Cardiac ventricle fibroblast (primary cell): ENCODE results near the gene SP8. TPM values are rescaled to one million over a fixed set of nuclear protein-coding genes. Genes with fewer than 3 reads are reported as not detected.

Experiments used
- total RNA-seq: library from RNA; depleted of rRNA; stranded (reverse); fragments of >200 nt; gene quantifications from 2 replicates; pipeline ENCODE4 v1.2.3, GENCODE V29; 2015

Gene SP8
- not detected in 2 replicates for total RNA-seq

GRCh38 chr7:20786779-20787659, at the start of gene SP8:
Gene SP8 (minus strand): TSS chr7:20786886. CDS start chr7:20786798, 88 bp downstream.

Other genes with a start within 250 kb of the SP8 start
- not detected in 2 replicates for gene ABCB5, start 171.2 kb downstream of the SP8 start, total RNA-seq